Upper lobe of left lung (tissue), 6 donors: ENCODE measurements around the gene OSBPL5. TPM values are rescaled to one million over a fixed set of nuclear protein-coding genes. Genes with fewer than 3 reads are reported as not detected.

Experiments
- ATAC-seq, 2 donors: fragments of 200-7000 bp; cut with Tn5 transposase; one replicate each; pipeline ENCODE4 v1.9.1; 2022; ENCODE audit warnings: mild to moderate bottlenecking in 2 of 2, moderate library complexity in 2 of 2; ENCODE audit not compliant: low FRiP score in 2 of 2
- DNase-seq, 2 donors: peaks; one replicate each; pipeline ENCODE4 v3.0.0-alpha.2; 2019 to 2020
- H3K27ac ChIP-seq, 4 donors: fragments of 200-600 bp; sonication (generic); one replicate each; pipeline ENCODE4 v1.5.1; 2016 to 2019
- H3K27me3 ChIP-seq, 4 donors: fragments of 200-600 bp; sonication (generic); one replicate each; pipeline ENCODE4 v1.5.1; 2017 to 2019
- H3K36me3 ChIP-seq, 4 donors: fragments of 200-600 bp; sonication (generic); one replicate each; pipeline ENCODE4 v1.5.1; 2016 to 2019
- H3K4me1 ChIP-seq, 4 donors: fragments of 200-600 bp; sonication (generic); one replicate each; pipeline ENCODE4 v1.5.1; 2018 to 2019
- H3K4me3 ChIP-seq, 4 donors: fragments of 200-600 bp; sonication (generic); one replicate each; pipeline ENCODE4 v1.5.1; 2017 to 2019; ENCODE audit warnings: mild to moderate bottlenecking in 2 of 4, moderate library complexity in 1 of 4
- H3K9me3 ChIP-seq, 4 donors: fragments of 200-600 bp; sonication (generic); one replicate each; pipeline ENCODE4 v1.5.1; 2018 to 2019
- EP300 ChIP-seq, 4 donors: sonication (generic); formaldehyde crosslinking; IDR thresholded peaks; one replicate each; pipeline ENCODE4 v1.5.1; 2017; ENCODE audit warnings: antibody characterized with exemption in 4 of 4, control low read depth in 2 of 4
- POLR2A ChIP-seq, 4 donors: fragments of 450-650 bp; IDR thresholded peaks; one replicate each; pipeline ENCODE4 v1.5.1; 2016 to 2017; ENCODE audit warnings: antibody characterized with exemption in 4 of 4, mild to moderate bottlenecking in 2 of 4
- POLR2AphosphoS5 ChIP-seq, 2 donors: sonication (generic); formaldehyde crosslinking; IDR thresholded peaks; one replicate each; pipeline ENCODE4 v1.5.1; 2017; ENCODE audit warnings: antibody characterized with exemption in 2 of 2
- WGBS, 2 donors: methylation state at CpG; one replicate each; pipeline ENCODE4 v1.1.5; 2017 to 2018; 5-methylcytosine and 5-hydroxymethylcytosine counted together
- total RNA-seq, 6 donors: library from RNA; depleted of rRNA in 4 of 6; stranded (reverse); fragments of >200 nt in 4 of 6; gene quantifications; one replicate each; pipeline versions ENCODE4 v1.1.0 to v1.2.1, GENCODE V29; 2016 to 2021
- TF ChIP-seq, protein P1 (sequence below), 6 experiments: fragments of 450-650 bp in 4 of 6; fragments of 200-600 bp in 2 of 6; sonication (generic) in 2 of 6; IDR thresholded peaks; one replicate each; pipeline ENCODE4 v1.5.1; 2016 to 2019; ENCODE audit warnings: antibody characterized with exemption in 6 of 6
- donor health status: DM: no; HTN: no; CAD: no; lungs with moderate emphysema.
- donor health status: DM: no; HTN: yes; CAD: no; lungs with severe emphysema.

OSBPL5 gene
- total RNA-seq, 6 donors from 2014 or later, result 23.4 to 66.9 (median 48.3) TPM

DNA sequence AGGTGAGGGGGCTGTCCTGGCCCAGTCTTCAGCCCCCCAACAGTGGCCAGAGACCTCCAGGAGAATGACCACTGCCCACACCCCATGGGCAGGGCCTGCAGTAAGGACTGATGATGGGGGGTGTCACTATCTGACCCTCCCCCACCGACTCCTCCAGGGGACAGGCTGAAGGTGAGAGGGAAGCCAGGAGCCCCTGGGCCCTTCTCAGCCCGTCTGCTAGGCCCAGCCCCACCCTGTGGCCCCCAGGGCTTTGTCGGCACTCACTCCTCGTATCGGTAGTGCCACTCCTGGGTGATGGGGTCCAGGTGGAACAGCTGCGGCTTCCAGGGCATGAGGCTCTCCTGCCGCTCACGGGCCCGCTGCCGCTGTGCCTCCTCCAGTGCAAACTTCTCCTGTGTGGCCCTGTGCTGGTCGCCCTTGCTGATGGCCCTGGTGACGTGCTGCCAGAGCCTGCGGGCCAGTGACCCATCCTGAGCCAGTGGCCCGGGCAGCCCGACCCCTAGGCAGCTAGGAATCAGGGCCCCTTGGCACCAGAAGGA is 72.4 kb downstream of the OSBPL5 start:
- H3K4me1 ChIP-seq, result peaks cover 14 to 26% (median 21%) of the 10 kb centered on the region in 4 donors
- H3K27ac ChIP-seq, result peak overlapping the region in 1 of 4 donors; percentile 86
- no peak overlapping the region for H3K4me3 ChIP-seq
- TF ChIP-seq, protein P1, sequence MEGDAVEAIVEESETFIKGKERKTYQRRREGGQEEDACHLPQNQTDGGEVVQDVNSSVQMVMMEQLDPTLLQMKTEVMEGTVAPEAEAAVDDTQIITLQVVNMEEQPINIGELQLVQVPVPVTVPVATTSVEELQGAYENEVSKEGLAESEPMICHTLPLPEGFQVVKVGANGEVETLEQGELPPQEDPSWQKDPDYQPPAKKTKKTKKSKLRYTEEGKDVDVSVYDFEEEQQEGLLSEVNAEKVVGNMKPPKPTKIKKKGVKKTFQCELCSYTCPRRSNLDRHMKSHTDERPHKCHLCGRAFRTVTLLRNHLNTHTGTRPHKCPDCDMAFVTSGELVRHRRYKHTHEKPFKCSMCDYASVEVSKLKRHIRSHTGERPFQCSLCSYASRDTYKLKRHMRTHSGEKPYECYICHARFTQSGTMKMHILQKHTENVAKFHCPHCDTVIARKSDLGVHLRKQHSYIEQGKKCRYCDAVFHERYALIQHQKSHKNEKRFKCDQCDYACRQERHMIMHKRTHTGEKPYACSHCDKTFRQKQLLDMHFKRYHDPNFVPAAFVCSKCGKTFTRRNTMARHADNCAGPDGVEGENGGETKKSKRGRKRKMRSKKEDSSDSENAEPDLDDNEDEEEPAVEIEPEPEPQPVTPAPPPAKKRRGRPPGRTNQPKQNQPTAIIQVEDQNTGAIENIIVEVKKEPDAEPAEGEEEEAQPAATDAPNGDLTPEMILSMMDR (IDR thresholded peaks at IDR 0.05), result no peak
- TF ChIP-seq EP300 (IDR thresholded peaks at IDR 0.05), result no peak
- no peak for TF ChIP-seq POLR2A (IDR thresholded peaks at IDR 0.05)
- TF ChIP-seq POLR2AphosphoS5 (IDR thresholded peaks at IDR 0.05), result no peak
- H3K27me3 ChIP-seq, result no peaks in the 10 kb centered on the region
- ATAC-seq, result no peak
- no peaks in the 10 kb centered on the region for H3K9me3 ChIP-seq
- DNase-seq, result peak in 1 of 2 donors; percentile 76
- peaks cover 0 to 76% (median 38%) of the 10 kb centered on the region in 4 donors for H3K36me3 ChIP-seq
- 70 to 88% methylated on average over 5 to 9 of the region's 15 CpGs for WGBS, 2 donors

GRCh38 chr11:3091846-3092602 is 73.1 kb downstream of the OSBPL5 start:
- TF ChIP-seq EP300 (IDR thresholded peaks at IDR 0.05) (no peak), POLR2AphosphoS5 (IDR thresholded peaks at IDR 0.05) (no peak), POLR2A (IDR thresholded peaks at IDR 0.05) (no peak)
- TF ChIP-seq, protein P1 (IDR thresholded peaks at IDR 0.05), result peak; percentile 97 to 99 (median 98)
- H3K9me3 ChIP-seq, result no peaks in the 10 kb centered on the region
- DNase-seq (peak; percentile 77 to 93), ATAC-seq (peak; percentile 71 to 80)
- no peak overlapping the region for H3K27ac ChIP-seq
- H3K27me3 ChIP-seq, result no peaks in the 10 kb centered on the region
- H3K4me3 ChIP-seq, result no peak overlapping the region
- H3K36me3 ChIP-seq, result peaks cover 0 to 73% (median 39%) of the 10 kb centered on the region in 4 donors
- peaks cover 14 to 26% (median 21%) of the 10 kb centered on the region in 4 donors for H3K4me1 ChIP-seq
- 48 to 60% methylated on average over 21 to 26 of the region's 27 CpGs for WGBS, 2 donors

GRCh38 chr11:3091081-3091845 is 73.8 kb downstream of the OSBPL5 start:
- ATAC-seq (no peak), DNase-seq (no peak)
- Histone ChIP-seq H3K4me1 (peaks cover 13 to 26% (median 21%) of the 10 kb centered on the region in 4 donors), H3K36me3 (peaks cover 0 to 73% (median 39%) of the 10 kb centered on the region in 4 donors), H3K9me3 (no peaks in the 10 kb centered on the region), H3K27me3 (no peaks in the 10 kb centered on the region), H3K27ac (no peak overlapping the region), H3K4me3 (no peak overlapping the region)
- TF ChIP-seq, protein P1 (IDR thresholded peaks at IDR 0.05), result no peak
- TF ChIP-seq POLR2AphosphoS5 (IDR thresholded peaks at IDR 0.05) (no peak), POLR2A (IDR thresholded peaks at IDR 0.05) (no peak), EP300 (IDR thresholded peaks at IDR 0.05) (no peak)
- WGBS, 2 donors, result 79 to 88% methylated on average over 8 to 14 of the region's 14 CpGs

GRCh38 chr11:3090096-3090901 is 74.8 kb downstream of the OSBPL5 start:
- Histone ChIP-seq H3K27me3 (no peaks in the 10 kb centered on the region), H3K36me3 (peaks cover 0 to 68% (median 39%) of the 10 kb centered on the region in 4 donors), H3K9me3 (no peaks in the 10 kb centered on the region), H3K4me1 (peaks cover 5 to 21% (median 18%) of the 10 kb centered on the region in 4 donors), H3K27ac (no peak overlapping the region), H3K4me3 (no peak overlapping the region)
- DNase-seq (peak in 1 of 2 donors; percentile 74), ATAC-seq (no peak)
- 87 to 100% methylated on average over 10 to 12 of the region's 13 CpGs for WGBS, 2 donors
- TF ChIP-seq POLR2A (IDR thresholded peaks at IDR 0.05) (no peak), EP300 (IDR thresholded peaks at IDR 0.05) (no peak)
- TF ChIP-seq, protein P1 (IDR thresholded peaks at IDR 0.05), result no peak
